Endothelial cell of umbilical vein (primary cell): ENCODE measurements around the gene SMAD6. TPM values are rescaled to one million over a fixed set of nuclear protein-coding genes. Genes with fewer than 3 reads are reported as not detected.

Source experiments
- BruUV-seq: library from RNA; stranded (reverse); fragments of 400-500 nt; replicated peaks from 2 replicates; lab custom pipeline; 2021; lab: Mats Ljungman, UMichigan
- CTCF ChIA-PET: fragments of 300-600, 350-600 bp; sonication (Branson Sonifier 250); formaldehyde crosslinking; loops from one replicate; lab custom pipeline; 2021; ENCODE audit warnings: antibody characterized with exemption, inconsistent platforms; lab: Charles Lee
- POLR2A ChIA-PET: fragments of 300-600, 350-600 bp; sonication (Branson Sonifier 250); formaldehyde crosslinking; loops from one replicate; lab custom pipeline; 2021; ENCODE audit warnings: antibody characterized with exemption, inconsistent platforms; lab: Charles Lee
- DNase-seq: peaks from one replicate; pipeline ENCODE4 v3.0.0-alpha.2; 2011; ENCODE audit warnings: low read depth, low spot score
- FAIRE-seq: peaks from 2 replicates; lab custom pipeline; 2011; peaks lifted over from hg19 to GRCh38; lab: Jason Lieb, UNC
- H2AFZ ChIP-seq: 2 replicates; pipeline ENCODE4 v1.6.0; 2012; ENCODE audit warnings: low read depth, low read length, control low read depth, inconsistent platforms
- H3K27ac ChIP-seq: 2 replicates; pipeline ENCODE4 v1.5.1; 2011; ENCODE audit warnings: low read depth, mild to moderate bottlenecking, control low read depth, low read length, moderate library complexity; ENCODE audit not compliant: insufficient read depth
- H3K27me3 ChIP-seq, 2 experiments: 2 replicates each; pipeline versions ENCODE4 v1.6.0 to v1.6.1; 2011; ENCODE audit warnings: low read length in 2 of 2, mixed read lengths in 1 of 2; ENCODE audit not compliant: control insufficient read depth in 2 of 2, insufficient read depth in 2 of 2
- H3K36me3 ChIP-seq, 2 experiments: 2 replicates in 1 of 2; 3 replicates in 1 of 2; pipeline ENCODE4 v1.5.1; 2011; ENCODE audit warnings: low read length in 2 of 2, mild to moderate bottlenecking in 1 of 2, moderate library complexity in 1 of 2; ENCODE audit not compliant: control insufficient read depth in 2 of 2, insufficient read depth in 2 of 2; ENCODE audit errors: extremely low read depth in 1 of 2
- H3K4me1 ChIP-seq: 3 replicates; pipeline ENCODE4 v1.5.1; 2011; ENCODE audit warnings: mild to moderate bottlenecking, low read length; ENCODE audit not compliant: control insufficient read depth, insufficient read depth; ENCODE audit errors: extremely low read depth
- H3K4me2 ChIP-seq: 2 replicates; pipeline ENCODE4 v1.6.1; 2011; ENCODE audit warnings: low read length, control low read depth, mixed read lengths; ENCODE audit not compliant: insufficient read depth
- H3K4me3 ChIP-seq, 3 experiments: fragments of 200-600 bp in 1 of 3; sonication (generic), shearing (Covaris generic) in 1 of 3; replicated peaks in 1 of 3; 2 replicates each; pipeline ENCODE4 v1.5.1; 2011 to 2016; ENCODE audit warnings: control low read depth in 3 of 3, low read length in 3 of 3, mild to moderate bottlenecking in 2 of 3, inconsistent platforms in 1 of 3, low read depth in 1 of 3, moderate library complexity in 1 of 3; ENCODE audit not compliant: insufficient read depth in 1 of 3
- H3K79me2 ChIP-seq: 2 replicates; pipeline ENCODE4 v1.6.0; 2012; ENCODE audit warnings: low read length, inconsistent platforms; ENCODE audit not compliant: control insufficient read depth, insufficient read depth
- H3K9ac ChIP-seq: replicated peaks from 2 replicates; pipeline ENCODE3; 2011; ENCODE audit warnings: low read length, control low read depth; ENCODE audit not compliant: insufficient read depth; ENCODE audit errors: extremely low read depth
- H3K9me1 ChIP-seq: replicated peaks from 3 replicates; pipeline ENCODE4 v1.6.0; 2011; ENCODE audit warnings: mild to moderate bottlenecking, low read length; ENCODE audit not compliant: control insufficient read depth, insufficient read depth; ENCODE audit errors: extremely low read depth
- H3K9me3 ChIP-seq: replicated peaks from 2 replicates; pipeline ENCODE4 v1.5.1; 2012; ENCODE audit warnings: low read length, inconsistent platforms; ENCODE audit not compliant: control insufficient read depth, insufficient read depth
- H4K20me1 ChIP-seq: replicated peaks from 2 replicates; pipeline ENCODE3; 2011; ENCODE audit warnings: mild to moderate bottlenecking, low read length; ENCODE audit not compliant: control insufficient read depth, insufficient read depth; ENCODE audit errors: extremely low read depth
- EZH2 ChIP-seq: IDR thresholded peaks from 2 replicates; pipeline ENCODE4 v1.6.1; 2012; ENCODE audit warnings: borderline replicate concordance, low read depth, mild to moderate bottlenecking, moderate library complexity, low read length, inconsistent platforms; ENCODE audit not compliant: severe bottlenecking
- FOS ChIP-seq: IDR thresholded peaks from 2 replicates; pipeline ENCODE4 v1.6.1; 2011; ENCODE audit warnings: mild to moderate bottlenecking, low read length, moderate library complexity, borderline replicate concordance; ENCODE audit not compliant: insufficient read depth
- GATA2 ChIP-seq: IDR thresholded peaks from 2 replicates; pipeline ENCODE4 v1.7.0; 2011; ENCODE audit warnings: low read depth, mild to moderate bottlenecking, moderate library complexity, mixed read lengths, low read length; ENCODE audit not compliant: insufficient read length, insufficient read depth
- JUN ChIP-seq: IDR thresholded peaks from 2 replicates; pipeline ENCODE4 v1.6.1; 2011; ENCODE audit warnings: borderline replicate concordance, low read depth; ENCODE audit not compliant: insufficient read length, insufficient read depth
- MAX ChIP-seq: IDR thresholded peaks from 2 replicates; pipeline ENCODE4 v1.6.1; 2011; ENCODE audit not compliant: insufficient read depth, insufficient read length
- MYC ChIP-seq: IDR thresholded peaks from one replicate; pipeline ENCODE4 v1.6.1; 2011; ENCODE audit warnings: mild to moderate bottlenecking, low read depth, low read length
- POLR2A ChIP-seq: IDR thresholded peaks from 2 replicates; pipeline ENCODE4 v1.6.1; 2012; ENCODE audit warnings: low read depth, mild to moderate bottlenecking, control low read depth, low read length
- POLR2AphosphoS5 ChIP-seq: IDR thresholded peaks from 2 replicates; pipeline ENCODE4 v1.6.1; 2012; ENCODE audit warnings: low read depth, mild to moderate bottlenecking, control low read depth, low read length, moderate library complexity; ENCODE audit not compliant: insufficient read depth
- dilution Hi-C: fragments of 300-500 bp; cut with MboI; formaldehyde crosslinking; loops from one replicate; pipeline ENCODE4 v1.15.0; 2019; ENCODE audit warnings: low sequenced_read_pairs; ENCODE audit not compliant: extremely low pct_ligation_motif_present
- intact Hi-C: fragments of 100-400 bp; cut with micrococcal nuclease; formaldehyde crosslinking; loops from one replicate; pipeline ENCODE4 v1.10.0; 2022
- polyA plus RNA-seq, 4 experiments: library from polyadenylated mRNA; depleted of rRNA in 3 of 4; stranded (reverse) in 3 of 4; unstranded in 1 of 4; fragments of >200 nt; gene quantifications; 2 replicates each; pipeline versions ENCODE4 v1.2.1 to v1.2.3, GENCODE V29; 2011 to 2012; ENCODE audit warnings: missing spikeins in 1 of 4
- total RNA-seq: library from RNA; stranded (reverse); gene quantifications from 2 replicates; pipeline ENCODE4 v1.2.3, GENCODE V29; 2021
- TF ChIP-seq, protein P1 (sequence below), 2 donors: IDR thresholded peaks; 1 replicate in 1 of 2; 2 replicates in 1 of 2; pipeline ENCODE4 v1.5.1; 2011; ENCODE audit warnings: low read length in 2 of 2, mild to moderate bottlenecking in 2 of 2, moderate library complexity in 2 of 2, control low read depth in 1 of 2, inconsistent platforms in 1 of 2, low read depth in 1 of 2; ENCODE audit not compliant: insufficient read depth in 1 of 2; ENCODE audit errors: extremely low read depth in 1 of 2

SMAD6 gene
- total and polyA plus RNA-seq, 2 donors (not counting 3 experiments of a cell fraction or from before 2014, with no cell fraction given) = 7.3 to 12.5 TPM

DNA sequence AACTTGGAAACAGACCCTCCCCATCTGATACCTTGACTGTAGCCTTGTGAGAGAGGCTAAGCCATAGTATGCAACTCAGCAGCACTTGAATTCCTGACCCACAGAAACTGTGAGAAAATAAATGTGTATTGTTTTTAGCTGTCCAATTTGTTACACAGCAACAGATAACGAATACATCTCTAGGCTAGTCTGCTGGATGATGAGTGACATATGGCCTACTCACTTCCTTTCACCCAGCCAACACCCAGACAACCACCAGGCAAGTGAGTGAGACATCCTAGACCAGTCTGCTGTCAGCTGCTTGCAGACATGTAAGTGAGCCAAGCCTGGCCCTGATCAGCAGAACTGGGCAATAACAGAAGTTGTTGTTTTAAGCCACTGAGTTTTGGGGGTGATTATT is 19.2 kb upstream of the SMAD6 start:
- no peak overlapping the region for H3K4me3 ChIP-seq
- no peak overlapping the region for H3K27ac ChIP-seq
- H4K20me1 ChIP-seq = no peaks in the 10 kb centered on the region
- DNase-seq (no peak), FAIRE-seq (no peak)
- CTCF ChIA-PET = interaction anchor here (1.6 to 3.6 kb wide), 2 partner anchors 17 to 64 kb away, joined by 3 to 24 read pairs; no protein-coding TSS in a partner anchor
- intact Hi-C loops = no loop called here
- no peak overlapping the region for H3K9ac ChIP-seq
- no TSS peak for BruUV-seq
- TF ChIP-seq EZH2 = no peak
- TF ChIP-seq MYC = no peak
- no peak for TF ChIP-seq POLR2AphosphoS5
- no peak for TF ChIP-seq FOS
- no peak for TF ChIP-seq MAX
- no peak for TF ChIP-seq JUN
- TF ChIP-seq, protein P1, sequence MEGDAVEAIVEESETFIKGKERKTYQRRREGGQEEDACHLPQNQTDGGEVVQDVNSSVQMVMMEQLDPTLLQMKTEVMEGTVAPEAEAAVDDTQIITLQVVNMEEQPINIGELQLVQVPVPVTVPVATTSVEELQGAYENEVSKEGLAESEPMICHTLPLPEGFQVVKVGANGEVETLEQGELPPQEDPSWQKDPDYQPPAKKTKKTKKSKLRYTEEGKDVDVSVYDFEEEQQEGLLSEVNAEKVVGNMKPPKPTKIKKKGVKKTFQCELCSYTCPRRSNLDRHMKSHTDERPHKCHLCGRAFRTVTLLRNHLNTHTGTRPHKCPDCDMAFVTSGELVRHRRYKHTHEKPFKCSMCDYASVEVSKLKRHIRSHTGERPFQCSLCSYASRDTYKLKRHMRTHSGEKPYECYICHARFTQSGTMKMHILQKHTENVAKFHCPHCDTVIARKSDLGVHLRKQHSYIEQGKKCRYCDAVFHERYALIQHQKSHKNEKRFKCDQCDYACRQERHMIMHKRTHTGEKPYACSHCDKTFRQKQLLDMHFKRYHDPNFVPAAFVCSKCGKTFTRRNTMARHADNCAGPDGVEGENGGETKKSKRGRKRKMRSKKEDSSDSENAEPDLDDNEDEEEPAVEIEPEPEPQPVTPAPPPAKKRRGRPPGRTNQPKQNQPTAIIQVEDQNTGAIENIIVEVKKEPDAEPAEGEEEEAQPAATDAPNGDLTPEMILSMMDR (IDR thresholded peaks at IDR 0.05; ENCODE audit: extremely low read depth in 1 of 2, insufficient read depth in 1 of 2, low read depth in 1 of 2, low read length in 2 of 2) = no peak
- no peak for TF ChIP-seq GATA2
- TF ChIP-seq POLR2A = no peak
- H3K79me2 ChIP-seq = no peaks in the 10 kb centered on the region
- H3K9me1 ChIP-seq = no peaks in the 10 kb centered on the region
- H3K27me3 ChIP-seq = no peaks in the 10 kb centered on the region
- POLR2A ChIA-PET = no interaction called here
- dilution Hi-C loops = no loop called here
- no peak overlapping the region for H3K4me2 ChIP-seq
- H3K4me1 ChIP-seq = peaks cover 7% of the 10 kb centered on the region
- no peak overlapping the region for H2AFZ ChIP-seq
- no peaks in the 10 kb centered on the region for H3K9me3 ChIP-seq
- H3K36me3 ChIP-seq = no peaks in the 10 kb centered on the region
